Measurements from ENCODE around the gene EIF3D.
A peak's percentile ranks its signal among the peaks of the same experiment; 100 is the strongest.

EIF3D gene, protein sequence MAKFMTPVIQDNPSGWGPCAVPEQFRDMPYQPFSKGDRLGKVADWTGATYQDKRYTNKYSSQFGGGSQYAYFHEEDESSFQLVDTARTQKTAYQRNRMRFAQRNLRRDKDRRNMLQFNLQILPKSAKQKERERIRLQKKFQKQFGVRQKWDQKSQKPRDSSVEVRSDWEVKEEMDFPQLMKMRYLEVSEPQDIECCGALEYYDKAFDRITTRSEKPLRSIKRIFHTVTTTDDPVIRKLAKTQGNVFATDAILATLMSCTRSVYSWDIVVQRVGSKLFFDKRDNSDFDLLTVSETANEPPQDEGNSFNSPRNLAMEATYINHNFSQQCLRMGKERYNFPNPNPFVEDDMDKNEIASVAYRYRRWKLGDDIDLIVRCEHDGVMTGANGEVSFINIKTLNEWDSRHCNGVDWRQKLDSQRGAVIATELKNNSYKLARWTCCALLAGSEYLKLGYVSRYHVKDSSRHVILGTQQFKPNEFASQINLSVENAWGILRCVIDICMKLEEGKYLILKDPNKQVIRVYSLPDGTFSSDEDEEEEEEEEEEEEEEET

DNA sequence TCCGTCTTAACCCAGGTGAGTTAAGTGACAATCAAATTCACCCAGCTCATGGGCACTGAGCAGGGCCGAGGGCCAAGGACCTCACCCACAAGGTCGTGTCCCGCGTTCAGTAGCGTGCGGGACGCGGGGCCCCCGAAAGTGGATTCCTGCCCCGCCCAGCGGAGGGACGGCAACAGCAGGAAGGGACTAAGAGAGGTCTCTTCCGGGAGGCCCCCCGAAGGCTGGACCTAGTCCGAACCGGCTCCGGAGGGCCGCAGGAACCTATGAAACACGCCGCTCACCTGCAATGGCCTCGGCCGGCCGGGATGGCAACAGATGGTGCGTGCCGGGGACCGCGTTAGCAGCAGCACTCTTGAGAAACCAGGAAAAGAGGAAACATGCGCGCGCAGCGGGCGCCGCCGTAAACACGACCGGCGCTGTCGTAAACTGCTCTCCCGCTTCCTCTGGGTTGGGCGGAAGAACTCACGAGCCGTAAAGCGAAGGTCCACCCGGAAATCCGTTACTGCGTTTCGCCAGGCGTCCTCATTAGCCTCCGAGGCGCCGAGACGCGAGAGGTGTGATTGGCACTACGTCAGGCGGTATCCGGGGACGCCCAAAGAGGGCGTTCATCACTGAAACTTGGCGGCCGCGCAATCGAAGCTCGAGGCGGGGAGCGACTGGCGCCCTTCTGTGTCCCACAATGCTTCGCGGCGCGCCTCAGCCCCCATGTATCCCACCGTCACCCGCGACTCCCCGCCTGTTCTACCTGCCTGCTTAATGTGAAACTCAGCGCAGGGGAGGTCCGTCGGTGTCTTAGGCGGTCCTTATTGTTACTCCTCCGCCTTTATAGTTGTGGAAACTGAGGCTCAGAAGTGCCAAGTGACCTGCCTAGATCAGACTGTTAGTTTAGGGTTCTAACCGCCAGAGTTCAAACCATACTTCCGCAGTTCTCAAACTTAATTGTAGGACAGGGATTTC lies at the start of gene EIF3D:
TSS of gene EIF3D (minus strand) at position 372 of the 957 bp plus-strand sequence. CDS start 3,045 bp downstream, outside the sequence.
- TF ChIP-seq, protein P1, sequence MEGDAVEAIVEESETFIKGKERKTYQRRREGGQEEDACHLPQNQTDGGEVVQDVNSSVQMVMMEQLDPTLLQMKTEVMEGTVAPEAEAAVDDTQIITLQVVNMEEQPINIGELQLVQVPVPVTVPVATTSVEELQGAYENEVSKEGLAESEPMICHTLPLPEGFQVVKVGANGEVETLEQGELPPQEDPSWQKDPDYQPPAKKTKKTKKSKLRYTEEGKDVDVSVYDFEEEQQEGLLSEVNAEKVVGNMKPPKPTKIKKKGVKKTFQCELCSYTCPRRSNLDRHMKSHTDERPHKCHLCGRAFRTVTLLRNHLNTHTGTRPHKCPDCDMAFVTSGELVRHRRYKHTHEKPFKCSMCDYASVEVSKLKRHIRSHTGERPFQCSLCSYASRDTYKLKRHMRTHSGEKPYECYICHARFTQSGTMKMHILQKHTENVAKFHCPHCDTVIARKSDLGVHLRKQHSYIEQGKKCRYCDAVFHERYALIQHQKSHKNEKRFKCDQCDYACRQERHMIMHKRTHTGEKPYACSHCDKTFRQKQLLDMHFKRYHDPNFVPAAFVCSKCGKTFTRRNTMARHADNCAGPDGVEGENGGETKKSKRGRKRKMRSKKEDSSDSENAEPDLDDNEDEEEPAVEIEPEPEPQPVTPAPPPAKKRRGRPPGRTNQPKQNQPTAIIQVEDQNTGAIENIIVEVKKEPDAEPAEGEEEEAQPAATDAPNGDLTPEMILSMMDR (IDR thresholded peaks at IDR 0.05; ENCODE audit: low read depth, low read length) = no peak
- H3K36me3 ChIP-seq = peaks cover 37% of the 10 kb centered on the region
- peak; percentile 98 for DNase-seq
- no peaks in the 10 kb centered on the region for H3K9me3 ChIP-seq (ENCODE audit: severe bottlenecking)
- H3K4me3 ChIP-seq (ENCODE audit: low read depth, low read length) = peak within 1 kb of the TSS; percentile 93
- H3K27ac ChIP-seq = peak within 1 kb of the TSS; percentile 92
- H3K27me3 ChIP-seq (ENCODE audit: insufficient read depth, low read depth, severe bottlenecking) = no peaks in the 10 kb centered on the region

DNA sequence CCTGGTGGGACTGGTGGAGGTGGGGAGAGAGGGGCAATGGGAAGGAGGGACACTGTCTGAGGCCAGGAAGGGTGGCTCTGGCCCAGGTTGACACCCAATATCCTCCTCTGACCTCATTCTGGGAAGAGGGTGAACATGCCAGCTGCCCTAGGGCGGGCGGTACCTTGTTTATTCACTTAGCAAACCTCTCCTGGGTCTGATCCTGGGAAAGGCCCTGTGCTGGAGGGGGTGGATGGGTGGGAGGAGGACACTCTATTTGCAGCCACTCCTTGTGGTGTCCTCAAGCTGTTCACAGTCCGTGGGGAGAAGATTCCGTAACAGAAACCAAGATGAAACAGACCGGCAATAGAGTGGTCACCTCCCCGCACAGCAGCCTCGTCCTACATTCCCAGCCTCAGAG lies 49.7 kb upstream of the EIF3D start:
- Histone ChIP-seq H3K9me3 (ENCODE audit: severe bottlenecking) (no peaks in the 10 kb centered on the region), H3K36me3 (no peaks in the 10 kb centered on the region), H3K27ac (no peak overlapping the region), H3K27me3 (ENCODE audit: insufficient read depth, low read depth, severe bottlenecking) (peaks cover 87% of the 10 kb centered on the region), H3K4me3 (ENCODE audit: low read depth, low read length) (no peak overlapping the region)
- no peak for DNase-seq
- TF ChIP-seq, protein P1 (IDR thresholded peaks at IDR 0.05; ENCODE audit: low read depth, low read length) = no peak

DNA sequence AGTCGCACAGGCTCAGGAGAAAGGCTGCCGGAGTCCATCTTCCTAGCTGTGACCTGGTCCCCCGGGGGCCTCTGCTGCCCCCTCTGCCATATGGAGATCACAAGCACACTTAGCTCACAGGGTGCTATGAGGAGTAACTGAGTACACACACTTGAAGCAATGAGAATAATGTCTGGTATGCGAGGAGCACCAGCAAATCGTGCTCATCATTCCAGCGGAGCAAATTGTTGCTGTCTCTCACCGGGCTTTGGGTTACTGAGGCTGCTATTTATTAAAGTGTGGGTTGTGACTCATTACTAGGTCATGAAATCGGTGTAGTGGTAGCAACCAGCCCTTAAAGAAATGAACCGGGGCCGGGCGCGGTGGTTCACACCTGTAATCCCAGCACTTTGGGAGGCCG lies 48.1 kb upstream of the EIF3D start:
- Histone ChIP-seq H3K9me3 (ENCODE audit: severe bottlenecking) (no peaks in the 10 kb centered on the region), H3K36me3 (no peaks in the 10 kb centered on the region), H3K27ac (no peak overlapping the region), H3K27me3 (ENCODE audit: insufficient read depth, low read depth, severe bottlenecking) (peaks cover 81% of the 10 kb centered on the region), H3K4me3 (ENCODE audit: low read depth, low read length) (no peak overlapping the region)
- TF ChIP-seq, protein P1 (IDR thresholded peaks at IDR 0.05; ENCODE audit: low read depth, low read length) = no peak
- no peak for DNase-seq

DNA sequence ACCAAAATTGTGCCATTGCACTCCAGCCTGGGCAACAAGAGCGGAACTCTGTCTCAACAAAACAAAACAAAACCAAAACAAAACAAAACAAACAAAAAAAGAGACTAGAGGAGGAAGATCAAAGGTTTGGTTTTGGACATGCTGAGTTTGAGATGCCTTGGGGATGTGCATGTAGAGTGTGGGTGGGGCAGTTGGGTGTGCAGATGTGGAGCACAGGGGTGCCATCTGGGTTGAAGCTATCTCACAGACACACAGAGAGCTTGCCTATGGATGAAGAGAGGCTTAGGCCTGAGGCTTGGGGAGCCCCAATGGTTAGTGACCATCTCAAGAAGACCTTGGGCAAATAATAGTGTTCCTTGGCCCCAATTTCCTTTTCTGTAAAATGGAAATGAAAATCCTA lies 45.8 kb upstream of the EIF3D start:
- Histone ChIP-seq H3K36me3 (no peaks in the 10 kb centered on the region), H3K4me3 (ENCODE audit: low read depth, low read length) (no peak overlapping the region), H3K27me3 (ENCODE audit: insufficient read depth, low read depth, severe bottlenecking) (peaks cover 61% of the 10 kb centered on the region), H3K9me3 (ENCODE audit: severe bottlenecking) (no peaks in the 10 kb centered on the region), H3K27ac (no peak overlapping the region)
- TF ChIP-seq, protein P1 (IDR thresholded peaks at IDR 0.05; ENCODE audit: low read depth, low read length) = no peak
- no peak for DNase-seq

DNA sequence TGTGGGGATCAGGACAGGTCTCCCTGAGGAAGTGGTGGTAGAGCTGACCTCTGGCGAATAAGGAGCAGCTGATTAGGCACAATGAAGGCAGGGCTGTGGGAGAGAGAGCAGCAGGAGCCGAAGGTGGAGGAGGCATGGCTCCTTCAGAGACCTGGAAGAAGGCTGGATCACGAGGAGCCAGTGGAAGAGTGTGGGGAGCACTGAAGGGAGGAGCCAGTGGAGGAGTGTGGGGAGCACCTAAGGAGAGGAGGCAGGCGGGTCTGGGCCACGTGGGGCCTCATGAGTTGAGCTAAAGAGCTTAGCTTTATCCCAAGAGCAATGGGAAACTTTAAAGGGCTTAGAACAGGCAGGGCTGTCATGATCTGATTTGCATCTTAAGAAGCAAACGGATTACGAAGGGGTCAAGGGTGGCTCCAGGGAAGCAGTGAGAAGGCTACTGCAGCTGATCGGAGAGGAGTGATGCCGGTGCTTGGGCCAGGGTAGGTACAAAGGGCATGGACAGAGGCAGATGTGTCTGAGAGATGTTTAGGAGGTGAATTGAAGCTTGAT lies 44.9 kb upstream of the EIF3D start:
- peak; percentile 80 for DNase-seq
- TF ChIP-seq, protein P1 (IDR thresholded peaks at IDR 0.05; ENCODE audit: low read depth, low read length) = no peak
- H3K27ac ChIP-seq = no peak overlapping the region
- H3K27me3 ChIP-seq (ENCODE audit: insufficient read depth, low read depth, severe bottlenecking) = peaks cover 64% of the 10 kb centered on the region
- H3K9me3 ChIP-seq (ENCODE audit: severe bottlenecking) = no peaks in the 10 kb centered on the region
- no peaks in the 10 kb centered on the region for H3K36me3 ChIP-seq
- H3K4me3 ChIP-seq (ENCODE audit: low read depth, low read length) = no peak overlapping the region

Measured in WERI-Rb-1 (cell line).